GM12878 (cell line): ENCODE results near the gene CD52. TPM values are rescaled to one million over a fixed set of nuclear protein-coding genes. Genes with fewer than 3 reads are reported as not detected.

Source experiments
- ATAC-seq: fragments of 200-7000 bp; cut with Tn5 transposase; 3 replicates; pipeline ENCODE4 v1.9.1; 2020; ENCODE audit warnings: mild to moderate bottlenecking, moderate library complexity
- BruUV-seq: library from RNA; stranded (reverse); fragments of 400-500 nt; replicated peaks from 2 replicates; lab custom pipeline; 2021; lab: Mats Ljungman, UMichigan
- CTCF ChIA-PET: fragments of 300-600 bp; sonication (Branson Sonifier 250); formaldehyde crosslinking; extraction: SDS; loops from one replicate; lab custom pipeline; 2021; ENCODE audit warnings: inconsistent platforms; lab: Yijun Ruan, JAX
- POLR2A ChIA-PET: fragments of 350-600 bp; formaldehyde crosslinking; extraction: SDS; loops from one replicate; lab custom pipeline; 2021; ENCODE audit warnings: inconsistent platforms; lab: Charles Lee
- RAD21 ChIA-PET: fragments of 300-600 bp; sonication (Branson Sonifier 250); formaldehyde crosslinking; loops from one replicate; lab custom pipeline; 2023; ENCODE audit warnings: antibody characterized with exemption; ENCODE audit not compliant: unreplicated experiment; lab: Charles Lee
- SMC1A ChIA-PET: fragments of 300-600 bp; sonication (Branson Sonifier 250); formaldehyde crosslinking; loops from one replicate; lab custom pipeline; 2023; ENCODE audit not compliant: unreplicated experiment, uncharacterized antibody; lab: Charles Lee
- DNase-seq: peaks from one replicate; pipeline ENCODE4 v3.0.0-alpha.2; 2011; ENCODE audit warnings: low read depth, low spot score
- FAIRE-seq: peaks from 3 replicates; lab custom pipeline; 2011; peaks lifted over from hg19 to GRCh38; lab: Jason Lieb, UNC
- H2AFZ ChIP-seq: 2 replicates; pipeline ENCODE4 v1.6.0; 2011; ENCODE audit warnings: low read depth, low read length, control low read depth; ENCODE audit not compliant: control insufficient read depth
- H3K27ac ChIP-seq: 2 replicates; pipeline ENCODE4 v1.5.1; 2011; ENCODE audit warnings: control low read depth; ENCODE audit not compliant: control insufficient read depth, insufficient read depth
- H3K27me3 ChIP-seq, 2 experiments: replicated peaks in 1 of 2; 2 replicates each; pipeline versions ENCODE4 v1.6.0 to v1.6.1; 2011; ENCODE audit warnings: low read length in 1 of 2; ENCODE audit not compliant: control insufficient read depth in 2 of 2, insufficient read depth in 2 of 2
- H3K36me3 ChIP-seq, 2 experiments: 2 replicates each; pipeline ENCODE4 v1.5.1; 2011; ENCODE audit warnings: low read length in 1 of 2; ENCODE audit not compliant: control insufficient read depth in 2 of 2, insufficient read depth in 2 of 2
- H3K4me1 ChIP-seq: 2 replicates; pipeline ENCODE4 v1.6.1; 2011; ENCODE audit warnings: mild to moderate bottlenecking, low read length, moderate library complexity, mixed read lengths; ENCODE audit not compliant: control insufficient read depth, insufficient read depth
- H3K4me2 ChIP-seq: 2 replicates; pipeline ENCODE4 v1.6.0; 2011; ENCODE audit warnings: control low read depth; ENCODE audit not compliant: control insufficient read depth, insufficient read depth
- H3K4me3 ChIP-seq: fragments of 200-600 bp; sonication (generic); 2 replicates; pipeline ENCODE4 v1.5.1; 2016
- H3K79me2 ChIP-seq: 2 replicates; pipeline ENCODE4 v1.6.0; 2011; ENCODE audit warnings: low read length; ENCODE audit not compliant: control insufficient read depth, insufficient read depth
- H3K9ac ChIP-seq: 2 replicates; pipeline ENCODE4 v1.8.0; 2011; ENCODE audit warnings: low read length, control low read depth, mixed read lengths; ENCODE audit not compliant: control insufficient read depth, insufficient read depth
- H3K9me3 ChIP-seq: replicated peaks from 3 replicates; pipeline ENCODE4 v1.5.1; 2011; ENCODE audit warnings: mild to moderate bottlenecking, low read length; ENCODE audit not compliant: control insufficient read depth, insufficient read depth
- H4K20me1 ChIP-seq: 2 replicates; pipeline ENCODE4 v1.6.0; 2011; ENCODE audit not compliant: control insufficient read depth, insufficient read depth
- KLF5 ChIP-seq: fragments of 450-650 bp; IDR thresholded peaks from 2 replicates; pipeline ENCODE4 v1.6.1; 2014; ENCODE audit warnings: mild to moderate bottlenecking; ENCODE audit not compliant: partially characterized antibody
- NR2C1 ChIP-seq: fragments of 450-650 bp; IDR thresholded peaks from 2 replicates; pipeline ENCODE4 v1.6.1; 2017; ENCODE audit warnings: antibody characterized with exemption, mild to moderate bottlenecking, moderate library complexity
- POU2F2 ChIP-seq: IDR thresholded peaks from 3 replicates; pipeline ENCODE4 v1.6.1; 2011; ENCODE audit warnings: low read depth, mild to moderate bottlenecking, low read length, borderline replicate concordance
- TCF3 ChIP-seq: IDR thresholded peaks from 2 replicates; pipeline ENCODE4 v1.6.1; 2012; ENCODE audit warnings: low read depth, mild to moderate bottlenecking, low read length, borderline replicate concordance; ENCODE audit not compliant: insufficient read depth
- WRNIP1 ChIP-seq: IDR thresholded peaks from 2 replicates; pipeline ENCODE4 v1.6.1; 2011; ENCODE audit warnings: low read depth, low read length, improper control_type of control experiment, borderline replicate concordance
- WGBS: methylation state at CpG from one replicate; pipeline ENCODE4 v1.1.6; 2016; ENCODE audit warnings: low lambda C conversion rate; ENCODE audit not compliant: insufficient replicate concordance, insufficient coverage; ENCODE audit errors: missing lambda C conversion rate; 5-methylcytosine and 5-hydroxymethylcytosine counted together
- in situ Hi-C: fragments of 300-500 bp; cut with MboI; formaldehyde crosslinking; loops from 9 replicates; pipeline ENCODE4 v1.14.3; 2018; ENCODE audit warnings: mixed read lengths
- intact Hi-C: fragments of 100-400 bp; cut with micrococcal nuclease; formaldehyde crosslinking; loops from one replicate; pipeline ENCODE4 v1.14.2; 2022; ENCODE audit not compliant: unreplicated experiment
- polyA plus RNA-seq, 11 experiments: library from polyadenylated mRNA; depleted of rRNA in 4 of 11; unstranded in 6 of 11; stranded (reverse) in 5 of 11; fragments of >200 nt; fragmentation: Nextera tagmentation in 4 of 11; fragmentation: Illumina TruSeq in 1 of 11; extraction: Ambion mirVana in 4 of 11; extraction: Trizol in 1 of 11; gene quantifications; 1 replicate in 1 of 11; 2 replicates in 10 of 11; pipeline versions ENCODE4 v1.2.1 to v1.2.3, GENCODE V29; 2011 to 2016; ENCODE audit warnings: inconsistent platforms in 2 of 11, missing spikeins in 2 of 11, low read depth in 1 of 11
- total RNA-seq, 4 experiments: library from RNA; depleted of rRNA in 3 of 4; stranded (reverse); fragments of >200 nt in 3 of 4; fragmentation: Illumina TruSeq in 1 of 4; extraction: Trizol in 1 of 4; gene quantifications; 2 replicates each; pipeline versions ENCODE4 v1.2.1 to v1.2.3, GENCODE V29; 2013 to 2021
- TF ChIP-seq, protein P1 (sequence below): fragments of 450-650 bp; IDR thresholded peaks from 2 replicates; pipeline ENCODE4 v1.6.1; 2017; ENCODE audit warnings: mild to moderate bottlenecking, low read depth, inconsistent platforms; ENCODE audit not compliant: poor library complexity, severe bottlenecking

The CD52 gene
- total and polyA plus RNA-seq, 10 of the 15 experiments (the other 5 are each of a cell fraction or from before 2014, with no cell fraction given) = 237 to 2,736 (median 532) TPM

DNA sequence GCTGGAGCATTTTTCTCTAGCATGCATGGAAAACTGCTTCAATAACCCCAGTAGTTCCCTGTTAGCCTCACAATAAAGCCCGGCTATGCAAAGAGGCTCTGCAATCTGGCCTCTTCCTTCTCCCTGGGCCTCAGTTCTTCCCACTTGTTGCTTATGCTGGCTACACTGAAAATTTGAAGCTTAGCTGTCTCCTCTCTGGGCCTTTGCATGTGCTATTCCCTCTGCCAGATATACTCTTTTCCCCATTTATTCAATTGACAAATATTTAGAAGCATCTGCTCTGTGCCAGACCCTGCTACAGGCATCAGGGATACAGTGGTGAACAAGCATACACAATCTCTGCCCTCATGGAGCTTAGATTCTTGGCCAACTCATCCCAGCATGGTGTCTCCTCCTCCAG is 20.9 kb downstream of the CD52 start:
- POLR2A ChIA-PET = interaction anchor here (0.6 kb wide), 1 partner anchor 93 kb away, joined by 3 read pairs; no protein-coding TSS in a partner anchor

More for the DNA sequence above, 20.9 kb downstream of the CD52 start:
- no TSS peak for BruUV-seq
- Histone ChIP-seq H3K79me2 (no peaks in the 10 kb centered on the region), H3K9me3 (no peaks in the 10 kb centered on the region), H3K27ac (no peak overlapping the region), H4K20me1 (no peaks in the 10 kb centered on the region), H3K4me2 (no peak overlapping the region), H3K4me3 (no peak overlapping the region), H3K4me1 (peaks cover 6% of the 10 kb centered on the region; the same call in 1 of the 2 replicates), H2AFZ (no peak overlapping the region), H3K36me3 (no peaks in the 10 kb centered on the region), H3K27me3 (peaks cover 0 to 6% of the 10 kb centered on the region in 2 experiments; a peak in 1 of 4 replicates), H3K9ac (no peak overlapping the region)
- TF ChIP-seq NR2C1 = no peak
- TF ChIP-seq KLF5 = no peak
- no peak for TF ChIP-seq POU2F2
- TF ChIP-seq, protein P1, sequence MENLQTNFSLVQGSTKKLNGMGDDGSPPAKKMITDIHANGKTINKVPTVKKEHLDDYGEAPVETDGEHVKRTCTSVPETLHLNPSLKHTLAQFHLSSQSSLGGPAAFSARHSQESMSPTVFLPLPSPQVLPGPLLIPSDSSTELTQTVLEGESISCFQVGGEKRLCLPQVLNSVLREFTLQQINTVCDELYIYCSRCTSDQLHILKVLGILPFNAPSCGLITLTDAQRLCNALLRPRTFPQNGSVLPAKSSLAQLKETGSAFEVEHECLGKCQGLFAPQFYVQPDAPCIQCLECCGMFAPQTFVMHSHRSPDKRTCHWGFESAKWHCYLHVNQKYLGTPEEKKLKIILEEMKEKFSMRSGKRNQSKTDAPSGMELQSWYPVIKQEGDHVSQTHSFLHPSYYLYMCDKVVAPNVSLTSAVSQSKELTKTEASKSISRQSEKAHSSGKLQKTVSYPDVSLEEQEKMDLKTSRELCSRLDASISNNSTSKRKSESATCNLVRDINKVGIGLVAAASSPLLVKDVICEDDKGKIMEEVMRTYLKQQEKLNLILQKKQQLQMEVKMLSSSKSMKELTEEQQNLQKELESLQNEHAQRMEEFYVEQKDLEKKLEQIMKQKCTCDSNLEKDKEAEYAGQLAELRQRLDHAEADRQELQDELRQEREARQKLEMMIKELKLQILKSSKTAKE = no peak
- TF ChIP-seq TCF3 = no peak
- no peak for TF ChIP-seq WRNIP1
- FAIRE-seq = no peak
- ChIA-PET CTCF (interaction anchor here (1.9 to 2.5 kb wide), 2 partner anchors 54 to 78 kb away, joined by 5 to 9 read pairs; no protein-coding TSS in a partner anchor), SMC1A (interaction anchor here (0.6 kb wide), 1 partner anchor 211 kb away, joined by 3 read pairs; no protein-coding TSS in a partner anchor), RAD21 (no interaction called here)
- DNase-seq = no peak
- no peak for ATAC-seq
- intact Hi-C loops = no loop called here
- WGBS = 0% methylated on average over 1 of the region's 1 CpG
- in situ Hi-C loops = no loop called here
